ENCODE data around the gene PKN2.

- TF ChIP-seq, protein P1, sequence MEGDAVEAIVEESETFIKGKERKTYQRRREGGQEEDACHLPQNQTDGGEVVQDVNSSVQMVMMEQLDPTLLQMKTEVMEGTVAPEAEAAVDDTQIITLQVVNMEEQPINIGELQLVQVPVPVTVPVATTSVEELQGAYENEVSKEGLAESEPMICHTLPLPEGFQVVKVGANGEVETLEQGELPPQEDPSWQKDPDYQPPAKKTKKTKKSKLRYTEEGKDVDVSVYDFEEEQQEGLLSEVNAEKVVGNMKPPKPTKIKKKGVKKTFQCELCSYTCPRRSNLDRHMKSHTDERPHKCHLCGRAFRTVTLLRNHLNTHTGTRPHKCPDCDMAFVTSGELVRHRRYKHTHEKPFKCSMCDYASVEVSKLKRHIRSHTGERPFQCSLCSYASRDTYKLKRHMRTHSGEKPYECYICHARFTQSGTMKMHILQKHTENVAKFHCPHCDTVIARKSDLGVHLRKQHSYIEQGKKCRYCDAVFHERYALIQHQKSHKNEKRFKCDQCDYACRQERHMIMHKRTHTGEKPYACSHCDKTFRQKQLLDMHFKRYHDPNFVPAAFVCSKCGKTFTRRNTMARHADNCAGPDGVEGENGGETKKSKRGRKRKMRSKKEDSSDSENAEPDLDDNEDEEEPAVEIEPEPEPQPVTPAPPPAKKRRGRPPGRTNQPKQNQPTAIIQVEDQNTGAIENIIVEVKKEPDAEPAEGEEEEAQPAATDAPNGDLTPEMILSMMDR (IDR thresholded peaks at IDR 0.05 in 8 of 11, conservative IDR thresholded peaks at IDR 0.05 in 3 of 11) = no peak
- TF ChIP-seq POLR2A (IDR thresholded peaks at IDR 0.05) (no peak), POLR2AphosphoS5 (IDR thresholded peaks at IDR 0.05) (no peak)
These were observed 1.2 kb downstream of the PKN2 start for GRCh38 chr1:88685259-88685620.
